ENCODE results near the gene MAP3K15. TPM values are rescaled to one million over a fixed set of nuclear protein-coding genes. Genes with fewer than 3 reads are reported as not detected.
A peak's percentile ranks its signal among the peaks of the same experiment; 100 is the strongest.

MAP3K15 gene
- total RNA-seq, 1 donor from 2014 or later: 0.22 TPM

GRCh38 chrX:19370061-19370460 is 145.2 kb downstream of the MAP3K15 start:
- Mint-ChIP-seq H3K36me3 (ENCODE audit: low read depth) (peaks cover 1% of the 10 kb centered on the region), H3K9me3 (ENCODE audit: low read depth) (peaks cover 15% of the 10 kb centered on the region), H3K27ac (ENCODE audit: unreplicated experiment) (peak overlapping the region; percentile 13), H3K4me1 (ENCODE audit: low read depth) (peaks cover 12% of the 10 kb centered on the region), H3K4me3 (ENCODE audit: unreplicated experiment) (no peak overlapping the region), H3K27me3 (ENCODE audit: low read depth) (no peaks in the 10 kb centered on the region)
- TF ChIP-seq CTCF (IDR thresholded peaks at IDR 0.05): no peak
- no peak for DNase-seq (ENCODE audit: low spot score)

GRCh38 chrX:19368576-19368975 is 146.7 kb downstream of the MAP3K15 start:
- Mint-ChIP-seq H3K27me3 (ENCODE audit: low read depth) (no peaks in the 10 kb centered on the region), H3K36me3 (ENCODE audit: low read depth) (peaks cover 4% of the 10 kb centered on the region), H3K27ac (ENCODE audit: unreplicated experiment) (no peak overlapping the region), H3K4me3 (ENCODE audit: unreplicated experiment) (no peak overlapping the region), H3K4me1 (ENCODE audit: low read depth) (peaks cover 12% of the 10 kb centered on the region), H3K9me3 (ENCODE audit: low read depth) (peaks cover 15% of the 10 kb centered on the region)
- no peak for DNase-seq (ENCODE audit: low spot score)
- TF ChIP-seq CTCF (IDR thresholded peaks at IDR 0.05): no peak

- H3K27me3 Mint-ChIP-seq (ENCODE audit: low read depth): no peaks in the 10 kb centered on the region
- H3K36me3 Mint-ChIP-seq (ENCODE audit: low read depth): peaks cover 12% of the 10 kb centered on the region
- no peak for DNase-seq (ENCODE audit: low spot score)
- H3K27ac Mint-ChIP-seq (ENCODE audit: unreplicated experiment): no peak overlapping the region
- TF ChIP-seq CTCF (IDR thresholded peaks at IDR 0.05): no peak
- H3K4me1 Mint-ChIP-seq (ENCODE audit: low read depth): no peaks in the 10 kb centered on the region
- H3K4me3 Mint-ChIP-seq (ENCODE audit: unreplicated experiment): no peak overlapping the region
- H3K9me3 Mint-ChIP-seq (ENCODE audit: low read depth): peaks cover 18% of the 10 kb centered on the region
Measured at GRCh38 chrX:19361701-19362100, 153.6 kb downstream of the MAP3K15 start.

GRCh38 chrX:19360903-19361302 is 154.4 kb downstream of the MAP3K15 start:
- H3K4me1 Mint-ChIP-seq (ENCODE audit: low read depth): no peaks in the 10 kb centered on the region
- TF ChIP-seq CTCF (IDR thresholded peaks at IDR 0.05): no peak
- DNase-seq (ENCODE audit: low spot score): no peak
- H3K4me3 Mint-ChIP-seq (ENCODE audit: unreplicated experiment): no peak overlapping the region
- no peaks in the 10 kb centered on the region for H3K27me3 Mint-ChIP-seq (ENCODE audit: low read depth)
- H3K9me3 Mint-ChIP-seq (ENCODE audit: low read depth): peaks cover 22% of the 10 kb centered on the region
- no peak overlapping the region for H3K27ac Mint-ChIP-seq (ENCODE audit: unreplicated experiment)
- peaks cover 15% of the 10 kb centered on the region for H3K36me3 Mint-ChIP-seq (ENCODE audit: low read depth)

- H3K27me3 Mint-ChIP-seq (ENCODE audit: low read depth): no peaks in the 10 kb centered on the region
- H3K36me3 Mint-ChIP-seq (ENCODE audit: low read depth): peaks cover 17% of the 10 kb centered on the region
Measured at GRCh38 chrX:19358521-19358920, 156.8 kb downstream of the MAP3K15 start.

More at GRCh38 chrX:19358521-19358920, 156.8 kb downstream of the MAP3K15 start:
- peaks cover 19% of the 10 kb centered on the region for H3K9me3 Mint-ChIP-seq (ENCODE audit: low read depth)
- no peaks in the 10 kb centered on the region for H3K4me1 Mint-ChIP-seq (ENCODE audit: low read depth)
- no peak for TF ChIP-seq CTCF (IDR thresholded peaks at IDR 0.05)
- H3K4me3 Mint-ChIP-seq (ENCODE audit: unreplicated experiment): no peak overlapping the region
- no peak for DNase-seq (ENCODE audit: low spot score)
- no peak overlapping the region for H3K27ac Mint-ChIP-seq (ENCODE audit: unreplicated experiment)

Data from chondrocyte (in vitro differentiated cells).